Measurements from ENCODE around the gene RABGAP1L.
"Not testable (repeated sequence)": the region's sequence is repeated elsewhere in the genome, so short reads cannot be mapped to it uniquely, and the experiment has no call there.

RABGAP1L gene

GRCh38 chr1:174230399-174230798 is 71.1 kb downstream of the RABGAP1L start:
- DNase-seq (ENCODE audit: low spot score), result no peak
- no peak for TF ChIP-seq CTCF (IDR thresholded peaks at IDR 0.05; ENCODE audit: extremely low read depth, insufficient read depth, missing control alignments)

GRCh38 chr1:174232761-174233160 is 73.4 kb downstream of the RABGAP1L start:
- no peak for TF ChIP-seq CTCF (IDR thresholded peaks at IDR 0.05; ENCODE audit: extremely low read depth, insufficient read depth, missing control alignments)

More at GRCh38 chr1:174230399-174230798, 71.1 kb downstream of the RABGAP1L start:
- in situ Hi-C loops (cut with MboI; ENCODE audit: low pct_unique_long_range_greater_than_20kb, low sequenced_read_pairs, unreplicated experiment), result no loop called here

GRCh38 chr1:174238845-174239501 is 79.7 kb downstream of the RABGAP1L start:
- in situ Hi-C loops (cut with MboI; ENCODE audit: low pct_unique_long_range_greater_than_20kb, low sequenced_read_pairs, unreplicated experiment); DNase-seq (ENCODE audit: low spot score): not testable (repeated sequence)

More at GRCh38 chr1:174232761-174233160, 73.4 kb downstream of the RABGAP1L start:
- in situ Hi-C loops (cut with MboI; ENCODE audit: low pct_unique_long_range_greater_than_20kb, low sequenced_read_pairs, unreplicated experiment), result no loop called here
- DNase-seq (ENCODE audit: low spot score), result no peak

- no peak for DNase-seq (ENCODE audit: low spot score)
- no peak for TF ChIP-seq CTCF (IDR thresholded peaks at IDR 0.05; ENCODE audit: extremely low read depth, insufficient read depth, missing control alignments)
- in situ Hi-C loops (cut with MboI; ENCODE audit: low pct_unique_long_range_greater_than_20kb, low sequenced_read_pairs, unreplicated experiment), result no loop called here
These were observed 80.2 kb downstream of the RABGAP1L start for GRCh38 chr1:174239541-174239940.

- DNase-seq (ENCODE audit: low spot score), result no peak
- TF ChIP-seq CTCF (IDR thresholded peaks at IDR 0.05; ENCODE audit: extremely low read depth, insufficient read depth, missing control alignments), result no peak
- in situ Hi-C loops (cut with MboI; ENCODE audit: low pct_unique_long_range_greater_than_20kb, low sequenced_read_pairs, unreplicated experiment), result no loop called here
These were observed 83.5 kb downstream of the RABGAP1L start for GRCh38 chr1:174242856-174243255.

GRCh38 chr1:174243451-174244000 is 84.2 kb downstream of the RABGAP1L start:
- in situ Hi-C loops (cut with MboI; ENCODE audit: low pct_unique_long_range_greater_than_20kb, low sequenced_read_pairs, unreplicated experiment), result no loop called here
- TF ChIP-seq CTCF (IDR thresholded peaks at IDR 0.05; ENCODE audit: extremely low read depth, insufficient read depth, missing control alignments), result no peak
- DNase-seq (ENCODE audit: low spot score), result no peak

- DNase-seq (ENCODE audit: low spot score), result no peak
- TF ChIP-seq CTCF (IDR thresholded peaks at IDR 0.05; ENCODE audit: extremely low read depth, insufficient read depth, missing control alignments), result no peak
- in situ Hi-C loops (cut with MboI; ENCODE audit: low pct_unique_long_range_greater_than_20kb, low sequenced_read_pairs, unreplicated experiment), result no loop called here
These were observed 84.7 kb downstream of the RABGAP1L start for GRCh38 chr1:174244017-174244416.
